Natural killer cell treated with Interleukin-12 subunit alpha and Interleukin-12 subunit beta and Interleukin-15 and Interleukin-18, amount 100 ng/mL, for 72 hours (primary cell): ENCODE measurements around the gene GABRA6. TPM values are rescaled to one million over a fixed set of nuclear protein-coding genes. Genes with fewer than 3 reads are reported as not detected.

ENCODE experiments used
- ATAC-seq, 2 donors: fragments of 150-1000 bp; cut with Tn5 transposase in 1 of 2; sonication (Bioruptor Pico), chemical (Tn5 transposase) in 1 of 2; 2 replicates each; pipeline ENCODE4 v1.10.0; 2021
- DNase-seq: peaks from one replicate; pipeline ENCODE4 v3.0.0; 2022; ENCODE audit warnings: low spot score
- H3K27ac Mint-ChIP-seq, 2 donors: 1 replicate in 1 of 2; 2 replicates in 1 of 2; pipeline ENCODE4 v1.8.0; 2022; ENCODE audit warnings: mixed read lengths in 2 of 2, mild to moderate bottlenecking in 1 of 2, moderate library complexity in 1 of 2
- H3K27me3 Mint-ChIP-seq, 2 donors: 1 replicate in 1 of 2; 2 replicates in 1 of 2; pipeline ENCODE4 v1.8.0; 2022; ENCODE audit warnings: mixed read lengths in 2 of 2
- H3K36me3 Mint-ChIP-seq: one replicate; pipeline ENCODE4 v1.8.0; 2022; ENCODE audit warnings: mixed read lengths
- H3K4me1 Mint-ChIP-seq, 2 donors: 1 replicate in 1 of 2; 2 replicates in 1 of 2; pipeline ENCODE4 v1.8.0; 2022; ENCODE audit warnings: low read depth in 2 of 2, mixed read lengths in 2 of 2, mild to moderate bottlenecking in 1 of 2
- H3K4me3 Mint-ChIP-seq: one replicate; pipeline ENCODE4 v1.8.0; 2022; ENCODE audit warnings: mixed read lengths
- H3K9me3 Mint-ChIP-seq: 2 replicates; pipeline ENCODE4 v1.8.0; 2022; ENCODE audit warnings: mixed read lengths
- total RNA-seq, 2 donors: library from RNA; stranded (reverse); gene quantifications; one replicate each; pipeline ENCODE4 v1.2.3, GENCODE V29; 2022

GABRA6 gene
- total RNA-seq, 2 donors from 2014 or later, result not detected

DNA sequence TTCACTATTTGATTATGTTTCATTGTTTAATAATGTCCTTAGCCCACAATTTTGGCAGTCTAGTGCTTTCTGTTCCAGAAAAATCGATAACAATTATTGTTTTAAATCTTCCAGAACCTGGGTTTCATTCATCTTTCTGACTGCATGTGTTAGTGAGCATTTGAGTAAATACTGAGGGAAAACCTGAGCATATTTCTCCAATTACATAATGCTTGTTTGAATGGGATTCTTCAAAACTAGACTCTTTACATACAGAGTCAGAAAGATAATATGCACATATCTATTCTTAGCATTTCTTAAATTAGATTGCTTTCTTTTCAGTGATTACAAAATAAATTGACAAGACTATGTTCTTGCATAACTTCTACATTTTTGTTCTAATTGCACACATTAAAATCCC, 21.9 kb downstream of the GABRA6 start:
- Mint-ChIP-seq H3K27me3 (no peaks in the 10 kb centered on the region), H3K4me1 (no peaks in the 10 kb centered on the region), H3K9me3 (peaks cover 3% of the 10 kb centered on the region), H3K4me3 (no peak overlapping the region), H3K27ac (no peak overlapping the region), H3K36me3 (no peaks in the 10 kb centered on the region)
- no peak for ATAC-seq
- no peak for DNase-seq

DNA sequence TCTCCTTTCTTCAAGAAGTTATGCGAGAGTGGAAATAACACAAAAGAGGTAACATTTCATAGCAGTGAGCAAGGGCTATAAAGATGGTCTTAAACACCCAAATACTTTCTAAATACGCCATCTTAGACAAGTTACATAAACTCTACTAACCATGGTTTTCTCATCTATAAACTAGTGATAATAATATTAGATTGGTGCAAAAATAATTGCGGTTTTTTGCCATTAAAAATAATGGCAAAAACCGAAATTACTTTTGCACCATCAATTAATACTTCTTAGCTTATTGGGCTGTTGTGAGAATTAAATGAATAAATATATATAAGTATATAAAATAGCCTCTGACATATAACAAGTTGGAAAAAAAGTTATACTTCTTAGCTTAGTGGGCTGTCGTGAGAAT, 23.7 kb downstream of the GABRA6 start:
- Mint-ChIP-seq H3K4me3 (no peak overlapping the region), H3K27ac (no peak overlapping the region), H3K27me3 (no peaks in the 10 kb centered on the region), H3K36me3 (no peaks in the 10 kb centered on the region), H3K4me1 (no peaks in the 10 kb centered on the region), H3K9me3 (peaks cover 7% of the 10 kb centered on the region)
- no peak for ATAC-seq
- no peak for DNase-seq

DNA sequence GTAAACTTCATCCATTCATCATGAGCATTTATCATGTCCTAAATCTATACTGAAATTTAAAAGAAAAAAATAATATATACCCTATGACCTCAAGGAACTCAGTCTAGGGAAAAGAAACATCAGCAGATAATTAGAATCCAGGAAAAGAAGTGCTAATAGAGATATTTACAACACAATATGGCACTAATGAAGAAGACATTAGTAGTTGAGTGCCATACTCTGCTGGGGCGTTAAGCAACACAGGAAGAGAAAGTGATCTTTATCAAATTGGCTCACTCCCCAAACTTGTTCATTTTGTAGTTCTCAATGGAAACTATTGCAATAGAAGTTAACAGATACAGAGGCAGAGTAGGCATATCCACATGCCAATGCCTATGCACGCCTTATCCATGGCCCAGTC, 27.5 kb downstream of the GABRA6 start:
- ATAC-seq, result no peak
- H3K27ac Mint-ChIP-seq, result no peak overlapping the region

GRCh38 chr5:161719157-161719556, 33.6 kb downstream of the GABRA6 start:
- peaks cover 4% of the 10 kb centered on the region for H3K9me3 Mint-ChIP-seq
- ATAC-seq (no peak), DNase-seq (no peak)
- no peaks in the 10 kb centered on the region for H3K27me3 Mint-ChIP-seq
- H3K36me3 Mint-ChIP-seq, result no peaks in the 10 kb centered on the region
- H3K27ac Mint-ChIP-seq, result no peak overlapping the region
- no peaks in the 10 kb centered on the region for H3K4me1 Mint-ChIP-seq
- no peak overlapping the region for H3K4me3 Mint-ChIP-seq

More for the DNA sequence above, 27.5 kb downstream of the GABRA6 start:
- H3K4me1 Mint-ChIP-seq, result no peaks in the 10 kb centered on the region
- H3K36me3 Mint-ChIP-seq, result no peaks in the 10 kb centered on the region
- H3K27me3 Mint-ChIP-seq, result no peaks in the 10 kb centered on the region
- peaks cover 7% of the 10 kb centered on the region for H3K9me3 Mint-ChIP-seq
- DNase-seq, result no peak
- no peak overlapping the region for H3K4me3 Mint-ChIP-seq

GRCh38 chr5:161720460-161720859, 34.9 kb downstream of the GABRA6 start:
- Mint-ChIP-seq H3K9me3 (peaks cover 8% of the 10 kb centered on the region), H3K27me3 (no peaks in the 10 kb centered on the region)
- DNase-seq, result no peak

DNA sequence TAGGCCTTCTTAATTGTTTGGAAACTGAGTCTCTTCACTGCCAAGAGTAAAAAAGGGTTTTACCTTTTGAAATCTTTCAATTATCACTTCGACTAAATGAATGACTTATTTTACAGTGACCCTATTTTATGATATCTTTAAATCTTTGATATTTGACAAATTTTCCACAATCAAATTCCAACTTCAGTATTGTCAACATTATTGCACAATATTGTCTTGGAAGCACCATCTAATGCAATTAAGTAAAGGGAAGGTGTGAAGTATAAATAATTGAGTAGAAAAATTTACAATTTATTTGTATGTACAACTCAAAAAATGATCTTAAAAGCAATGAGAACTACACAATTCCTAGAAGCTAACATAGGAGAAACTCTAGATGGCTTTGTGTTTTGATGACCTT, 49.2 kb downstream of the GABRA6 start:
- no peak for ATAC-seq
- Mint-ChIP-seq H3K36me3 (no peaks in the 10 kb centered on the region), H3K4me3 (no peak overlapping the region), H3K9me3 (peaks cover 14% of the 10 kb centered on the region), H3K27me3 (no peaks in the 10 kb centered on the region), H3K4me1 (no peaks in the 10 kb centered on the region), H3K27ac (no peak overlapping the region)
- DNase-seq, result no peak

More at GRCh38 chr5:161720460-161720859, 34.9 kb downstream of the GABRA6 start:
- H3K4me1 Mint-ChIP-seq, result no peaks in the 10 kb centered on the region
- no peak overlapping the region for H3K27ac Mint-ChIP-seq
- no peaks in the 10 kb centered on the region for H3K36me3 Mint-ChIP-seq
- no peak overlapping the region for H3K4me3 Mint-ChIP-seq
- no peak for ATAC-seq

DNA sequence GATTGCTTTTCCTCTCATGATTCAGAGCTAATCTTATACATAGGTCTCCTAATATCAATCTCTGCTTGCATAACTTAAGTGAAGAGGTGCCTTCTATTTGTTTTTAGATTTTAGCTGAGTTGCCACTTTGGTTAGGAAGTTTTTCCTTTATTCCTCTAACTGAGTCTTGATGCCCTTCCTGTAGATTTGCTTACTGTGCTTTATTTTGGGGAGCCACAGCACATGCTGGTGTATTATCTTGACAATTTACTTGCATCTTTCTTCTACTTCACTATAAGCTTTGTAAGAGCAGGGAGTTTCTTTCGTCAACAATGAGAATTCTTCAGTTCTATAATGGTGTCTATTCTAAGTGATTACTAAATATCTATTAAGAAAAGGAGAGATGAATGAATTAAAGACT, 54.9 kb downstream of the GABRA6 start:
- no peaks in the 10 kb centered on the region for H3K27me3 Mint-ChIP-seq
- H3K36me3 Mint-ChIP-seq, result no peaks in the 10 kb centered on the region
- H3K27ac Mint-ChIP-seq, result no peak overlapping the region
- ATAC-seq (no peak), DNase-seq (no peak)
- no peak overlapping the region for H3K4me3 Mint-ChIP-seq
- peaks cover 24% of the 10 kb centered on the region for H3K9me3 Mint-ChIP-seq
- no peaks in the 10 kb centered on the region for H3K4me1 Mint-ChIP-seq

- Mint-ChIP-seq H3K9me3 (peaks cover 25% of the 10 kb centered on the region), H3K36me3 (no peaks in the 10 kb centered on the region), H3K4me3 (no peak overlapping the region), H3K4me1 (no peaks in the 10 kb centered on the region), H3K27ac (no peak overlapping the region), H3K27me3 (no peaks in the 10 kb centered on the region)
- DNase-seq, result no peak
- no peak for ATAC-seq
Measured at GRCh38 chr5:161744276-161744675, 58.8 kb downstream of the GABRA6 start.

DNA sequence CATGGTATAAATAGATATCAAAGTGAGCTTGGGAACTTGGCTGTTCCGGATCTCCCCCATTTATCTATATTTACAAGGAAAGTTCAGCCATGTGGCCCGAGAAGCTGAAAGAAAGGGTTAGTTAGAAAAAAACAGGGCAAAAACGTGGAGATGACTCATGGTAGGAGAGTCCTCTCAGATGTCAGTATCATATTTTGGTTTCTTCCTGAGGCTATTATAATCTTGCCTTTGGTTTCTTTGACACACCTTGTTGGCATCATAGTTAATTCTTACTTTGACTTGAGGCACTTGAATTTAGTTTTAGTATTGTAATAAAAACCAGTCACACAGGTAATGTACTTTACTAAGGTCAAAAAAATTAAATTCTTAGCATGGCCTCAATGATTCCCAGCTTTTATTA, 59.9 kb downstream of the GABRA6 start:
- ATAC-seq (no peak), DNase-seq (no peak)
- Mint-ChIP-seq H3K36me3 (no peaks in the 10 kb centered on the region), H3K27me3 (no peaks in the 10 kb centered on the region), H3K9me3 (peaks cover 20% of the 10 kb centered on the region), H3K27ac (no peak overlapping the region), H3K4me3 (no peak overlapping the region), H3K4me1 (no peaks in the 10 kb centered on the region)

DNA sequence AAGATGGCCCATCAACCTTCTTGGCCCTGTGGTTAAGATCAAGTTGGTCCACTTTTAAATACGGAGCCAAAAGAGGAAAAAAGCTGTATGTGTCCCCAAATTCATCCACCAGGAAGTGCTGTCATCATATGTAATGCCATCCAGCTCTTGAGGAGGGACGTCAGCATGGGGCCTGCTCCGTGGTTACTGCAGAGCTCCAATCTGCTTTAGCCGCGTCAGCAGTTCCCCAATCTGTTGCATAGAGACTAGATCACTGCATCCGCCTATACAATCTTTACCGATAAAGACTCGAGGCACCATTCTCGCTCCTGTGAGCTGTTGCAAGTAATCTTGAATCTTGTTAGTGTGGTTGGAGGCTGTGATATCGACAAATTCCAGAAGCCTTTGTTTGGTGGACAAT, 65.7 kb downstream of the GABRA6 start:
- Mint-ChIP-seq H3K4me1 (no peaks in the 10 kb centered on the region), H3K36me3 (peaks cover 4% of the 10 kb centered on the region), H3K27me3 (no peaks in the 10 kb centered on the region), H3K27ac (no peak overlapping the region), H3K4me3 (no peak overlapping the region), H3K9me3 (peaks cover 35% of the 10 kb centered on the region)
- DNase-seq (no peak), ATAC-seq (no peak)

Other genes starting within 250 kb of the GABRA6 start
- not detected for gene GABRB2, start 139.0 kb upstream of the GABRA6 start, total RNA-seq
- not detected for gene GABRA1, start 162.4 kb downstream of the GABRA6 start, total RNA-seq